HepG2 (cell line): ENCODE data around the gene ADGRL1. TPM values are rescaled to one million over a fixed set of nuclear protein-coding genes. Genes with fewer than 3 reads are reported as not detected.

Experiments used
- ATAC-seq: fragments of 200-7000 bp; cut with Tn5 transposase; 3 replicates; pipeline ENCODE4 v1.9.1; 2020; ENCODE audit warnings: mild to moderate bottlenecking, moderate library complexity
- BruUV-seq: library from RNA; stranded (reverse); fragments of 400-500 nt; replicated peaks from 2 replicates; lab custom pipeline; 2021; lab: Mats Ljungman, UMichigan
- CTCF ChIA-PET: fragments of 300-600 bp; formaldehyde crosslinking; extraction: SDS; loops from one replicate; lab custom pipeline; 2021; ENCODE audit warnings: low total read pairs, inconsistent platforms, low intra/inter-chr PET ratio; lab: Yijun Ruan, JAX
- POLR2A ChIA-PET: fragments of 350-600 bp; sonication (Branson Sonifier 250); formaldehyde crosslinking; loops from one replicate; lab custom pipeline; 2020; ENCODE audit warnings: antibody characterized with exemption, inconsistent platforms; lab: Yijun Ruan, JAX
- DNase-seq: peaks from one replicate; pipeline ENCODE4 v3.0.0-alpha.2; 2015; ENCODE audit warnings: low spot score
- FAIRE-seq: peaks from 3 replicates; lab custom pipeline; 2011; peaks lifted over from hg19 to GRCh38; lab: Jason Lieb, UNC
- H2AFZ ChIP-seq: one replicate; pipeline ENCODE4 v1.6.1; 2011; ENCODE audit warnings: low read length, inconsistent platforms
- H3K27ac ChIP-seq: fragments of 300-600 bp; 3 replicates; pipeline ENCODE4 v1.8.0; 2011; ENCODE audit warnings: mixed run types, mild to moderate bottlenecking, mixed read lengths, low read length, inconsistent platforms; ENCODE audit not compliant: insufficient read depth; ENCODE audit errors: extremely low read length
- H3K27me3 ChIP-seq, 2 experiments: fragments of 200-600 bp in 1 of 2; 2 replicates in 1 of 2; 3 replicates in 1 of 2; pipeline versions ENCODE4 v1.6.0 to v1.8.0; 2011; ENCODE audit warnings: low read length in 2 of 2, mild to moderate bottlenecking in 2 of 2, moderate library complexity in 2 of 2, inconsistent platforms in 1 of 2; ENCODE audit not compliant: insufficient read depth in 2 of 2, control insufficient read depth in 1 of 2
- H3K36me3 ChIP-seq, 2 experiments: fragments of 200-600 bp in 1 of 2; replicated peaks in 1 of 2; 2 replicates in 1 of 2; 3 replicates in 1 of 2; pipeline versions ENCODE4 v1.5.1 to v1.8.0; 2011; ENCODE audit warnings: low read length in 2 of 2, inconsistent platforms in 1 of 2; ENCODE audit not compliant: insufficient read depth in 2 of 2, control insufficient read depth in 1 of 2
- H3K4me1 ChIP-seq: 2 replicates; pipeline ENCODE4 v1.5.1; 2012; ENCODE audit warnings: low read length, inconsistent platforms; ENCODE audit not compliant: insufficient read depth
- H3K4me2 ChIP-seq: 2 replicates; pipeline ENCODE4 v1.6.0; 2011; ENCODE audit warnings: low read depth, low read length, inconsistent platforms
- H3K4me3 ChIP-seq, 3 experiments: fragments of 200-600 bp in 1 of 3; sonication (generic), shearing (Covaris generic) in 1 of 3; replicated peaks in 1 of 3; 2 replicates each; pipeline ENCODE4 v1.5.1; 2011 to 2016; ENCODE audit warnings: low read length in 3 of 3, inconsistent platforms in 2 of 3, low read depth in 2 of 3, mild to moderate bottlenecking in 2 of 3, control low read depth in 1 of 3, mixed read lengths in 1 of 3; ENCODE audit not compliant: insufficient read depth in 1 of 3
- H3K79me2 ChIP-seq: one replicate; pipeline ENCODE4 v1.6.1; 2011; ENCODE audit warnings: low read length, inconsistent platforms; ENCODE audit not compliant: insufficient read depth
- H3K9ac ChIP-seq: 2 replicates; pipeline ENCODE4 v1.6.0; 2011; ENCODE audit warnings: mild to moderate bottlenecking, low read depth, low read length, inconsistent platforms; ENCODE audit not compliant: insufficient read depth
- H3K9me3 ChIP-seq: 2 replicates; pipeline ENCODE4 v1.5.1; 2012; ENCODE audit warnings: mild to moderate bottlenecking, low read length
- H4K20me1 ChIP-seq: 2 replicates; pipeline ENCODE4 v1.6.0; 2011; ENCODE audit warnings: inconsistent platforms, mild to moderate bottlenecking, low read length, moderate library complexity; ENCODE audit not compliant: insufficient read depth
- CHCHD3 ChIP-seq: sonication (generic); formaldehyde crosslinking; IDR thresholded peaks from 2 replicates; pipeline ENCODE4 v1.8.0; 2022; ENCODE audit warnings: mild to moderate bottlenecking, missing genetic modification reagents, moderate library complexity
- EP300 ChIP-seq, 3 experiments: sonication (generic) in 1 of 3; formaldehyde crosslinking in 1 of 3; IDR thresholded peaks; 2 replicates each; pipeline versions ENCODE4 v1.5.1 to v1.6.1; 2011 to 2020; ENCODE audit warnings: low read depth in 2 of 3, low read length in 2 of 3, borderline replicate concordance in 1 of 3, improper control_type of control experiment in 1 of 3, mild to moderate bottlenecking in 1 of 3, missing genetic modification reagents in 1 of 3, moderate library complexity in 1 of 3
- FOXK1 ChIP-seq: sonication (generic); formaldehyde crosslinking; IDR thresholded peaks from 2 replicates; pipeline ENCODE4 v1.4.0; 2020; ENCODE audit warnings: low read depth, missing genetic modification reagents, borderline replicate concordance
- KLF11 ChIP-seq: IDR thresholded peaks from 2 replicates; pipeline ENCODE4 v1.6.1; 2016; ENCODE audit warnings: missing compliant biosample characterization
- KLF15 ChIP-seq: sonication (generic); formaldehyde crosslinking; IDR thresholded peaks from 2 replicates; pipeline ENCODE4 v1.8.1; 2023; ENCODE audit warnings: borderline replicate concordance, mild to moderate bottlenecking, inconsistent platforms, missing genetic modification reagents, mixed read lengths
- MAZ ChIP-seq, 2 experiments: sonication (generic) in 1 of 2; formaldehyde crosslinking in 1 of 2; IDR thresholded peaks; 2 replicates each; pipeline versions ENCODE4 v1.5.0 to v1.6.1; 2012 to 2020; ENCODE audit warnings: low read depth in 2 of 2, mild to moderate bottlenecking in 2 of 2, borderline replicate concordance in 1 of 2, improper control_type of control experiment in 1 of 2, low read length in 1 of 2, missing genetic modification reagents in 1 of 2, moderate library complexity in 1 of 2
- SIN3B ChIP-seq: fragments of 150-350 bp; IDR thresholded peaks from 2 replicates; pipeline ENCODE4 v1.6.1; 2014; ENCODE audit warnings: low read length
- SKI ChIP-seq: fragments of 450-650 bp; IDR thresholded peaks from one replicate; pipeline ENCODE4 v1.6.1; 2018; ENCODE audit warnings: mild to moderate bottlenecking; ENCODE audit not compliant: partially characterized antibody
- SSRP1 ChIP-seq: IDR thresholded peaks from 2 replicates; pipeline ENCODE4 v1.6.1; 2016; ENCODE audit warnings: control low read depth
- WIZ ChIP-seq: sonication (generic); formaldehyde crosslinking; IDR thresholded peaks from 2 replicates; pipeline ENCODE4 v1.5.1; 2020; ENCODE audit warnings: mild to moderate bottlenecking, missing genetic modification reagents
- YEATS4 ChIP-seq: sonication (generic); formaldehyde crosslinking; IDR thresholded peaks from 2 replicates; pipeline ENCODE4 v1.4.0; 2020; ENCODE audit warnings: missing genetic modification reagents, borderline replicate concordance
- ZNF17 ChIP-seq: sonication (generic); formaldehyde crosslinking; IDR thresholded peaks from 2 replicates; pipeline ENCODE4 v1.5.0; 2020; ENCODE audit warnings: mild to moderate bottlenecking, missing genetic modification reagents
- ZNF556 ChIP-seq: sonication (generic); formaldehyde crosslinking; IDR thresholded peaks from 2 replicates; pipeline ENCODE4 v1.4.0; 2020; ENCODE audit warnings: mild to moderate bottlenecking, missing genetic modification reagents, borderline replicate concordance
- ZNF572 ChIP-seq: sonication (generic); formaldehyde crosslinking; IDR thresholded peaks from 2 replicates; pipeline ENCODE4 v1.5.1; 2020; ENCODE audit warnings: mild to moderate bottlenecking, missing genetic modification reagents
- WGBS: methylation state at CpG from one replicate; pipeline ENCODE4 v1.1.6; 2017; ENCODE audit warnings: low lambda C conversion rate; 5-methylcytosine and 5-hydroxymethylcytosine counted together
- in situ Hi-C: cut with HindIII; loops from 2 replicates; pipeline ENCODE4 v1.10.0; 2017; ENCODE audit warnings: low pct_unique_long_range_greater_than_20kb; ENCODE audit not compliant: extremely low pct_ligation_motif_present
- intact Hi-C: fragments of 100-400 bp; cut with micrococcal nuclease; formaldehyde crosslinking; loops from one replicate; pipeline ENCODE4 v1.10.0; 2022; ENCODE audit not compliant: unreplicated experiment
- polyA plus RNA-seq, 8 experiments: library from polyadenylated mRNA; depleted of rRNA in 3 of 8; stranded (reverse) in 7 of 8; unstranded in 1 of 8; fragments of >200 nt; fragmentation: Illumina TruSeq in 4 of 8; extraction: Trizol in 4 of 8; gene quantifications; 2 replicates each; pipeline versions ENCODE4 v1.2.1 to v1.2.3, GENCODE V29; 2011 to 2016; ENCODE audit warnings: low read depth in 4 of 8, missing spikeins in 1 of 8, mixed read lengths in 1 of 8; ENCODE audit not compliant: insufficient read depth in 1 of 8
- total RNA-seq, 5 experiments: library from RNA; depleted of rRNA; stranded (reverse); fragments of >200 nt; fragmentation: Illumina TruSeq; extraction: Trizol; gene quantifications; 2 replicates each; pipeline ENCODE4 v1.2.3, GENCODE V29; 2016; ENCODE audit warnings: low read depth in 1 of 5
- TF ChIP-seq, protein P1 (sequence below): sonication (generic); formaldehyde crosslinking; IDR thresholded peaks from 2 replicates; pipeline ENCODE4 v1.5.0; 2020; ENCODE audit warnings: missing genetic modification reagents
- TF ChIP-seq, protein P2 (sequence below): sonication (generic); formaldehyde crosslinking; IDR thresholded peaks from 2 replicates; pipeline ENCODE4 v1.5.1; 2020; ENCODE audit warnings: missing genetic modification reagents, mild to moderate bottlenecking, borderline replicate concordance
- TF ChIP-seq, protein P3 (sequence below): sonication (generic); formaldehyde crosslinking; IDR thresholded peaks from 2 replicates; pipeline ENCODE4 v1.4.0; 2020; ENCODE audit warnings: missing genetic modification reagents, borderline replicate concordance
- TF ChIP-seq, protein P4 (sequence below): sonication (generic); formaldehyde crosslinking; IDR thresholded peaks from 2 replicates; pipeline ENCODE4 v1.8.0; 2022; ENCODE audit warnings: mild to moderate bottlenecking, missing genetic modification reagents; ENCODE audit not compliant: insufficient replicate concordance

ADGRL1 gene
- total and polyA plus RNA-seq, 2 of the 13 experiments (the other 11 are each of a cell fraction or from before 2014, with no cell fraction given) = 0.49 to 1.7 TPM

DNA sequence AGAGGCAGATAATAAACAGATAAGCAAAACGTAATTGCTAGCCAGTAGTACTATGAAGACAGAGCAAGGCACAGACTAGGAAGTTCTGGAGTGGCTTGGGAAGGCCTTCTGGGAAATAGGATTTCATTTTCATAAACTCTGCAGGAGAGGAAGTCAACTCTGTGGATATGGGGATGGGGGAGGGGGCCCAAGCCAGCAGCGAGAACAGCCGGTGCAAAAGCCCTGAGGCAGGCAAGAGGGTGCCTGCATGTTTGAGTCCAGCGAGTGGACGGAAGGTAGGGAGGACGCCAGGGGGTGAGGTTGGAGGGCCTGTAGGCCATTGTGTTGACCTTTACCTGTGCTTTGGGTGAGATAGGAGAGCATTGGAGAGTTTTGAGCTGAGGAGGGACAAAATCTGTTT, 60.6 kb downstream of the ADGRL1 start:
- ChIA-PET CTCF (no interaction called here), POLR2A (interaction anchor here (1.0 kb wide), 1 partner anchor 9 kb away, joined by 5 read pairs; the partner anchor contains the start of gene ASF1B)
- intact Hi-C loops (no loop called here), in situ Hi-C loops (no loop called here)
- Histone ChIP-seq H4K20me1 (no peaks in the 10 kb centered on the region), H3K9ac (no peak overlapping the region), H3K36me3 (no peaks in the 10 kb centered on the region), H3K9me3 (no peaks in the 10 kb centered on the region), H3K4me1 (peaks cover 7% of the 10 kb centered on the region; the same call in 1 of the 2 replicates), H3K4me3 (no peak overlapping the region), H2AFZ (no peak overlapping the region), H3K27me3 (no peaks in the 10 kb centered on the region; a peak in 1 of 5 replicates), H3K79me2 (no peaks in the 10 kb centered on the region), H3K4me2 (no peak overlapping the region), H3K27ac (no peak overlapping the region)
- ATAC-seq (no peak), DNase-seq (no peak), FAIRE-seq (no peak)
- no peak for TF ChIP-seq KLF15 (CRISPR knock-in tag)
- TF ChIP-seq SIN3B = no peak
- TF ChIP-seq ZNF556 (CRISPR knock-in tag) = no peak
- no peak for TF ChIP-seq SSRP1 (CRISPR knock-in tag)
- TF ChIP-seq MAZ (IDR thresholded peaks at IDR 0.05; ENCODE audit: borderline replicate concordance, low read depth, low read length) = no peak
- no peak for TF ChIP-seq MAZ (CRISPR knock-in tag; IDR thresholded peaks at IDR 0.05; ENCODE audit: low read depth)
- no peak for TF ChIP-seq YEATS4 (CRISPR knock-in tag)
- TF ChIP-seq, protein P1, sequence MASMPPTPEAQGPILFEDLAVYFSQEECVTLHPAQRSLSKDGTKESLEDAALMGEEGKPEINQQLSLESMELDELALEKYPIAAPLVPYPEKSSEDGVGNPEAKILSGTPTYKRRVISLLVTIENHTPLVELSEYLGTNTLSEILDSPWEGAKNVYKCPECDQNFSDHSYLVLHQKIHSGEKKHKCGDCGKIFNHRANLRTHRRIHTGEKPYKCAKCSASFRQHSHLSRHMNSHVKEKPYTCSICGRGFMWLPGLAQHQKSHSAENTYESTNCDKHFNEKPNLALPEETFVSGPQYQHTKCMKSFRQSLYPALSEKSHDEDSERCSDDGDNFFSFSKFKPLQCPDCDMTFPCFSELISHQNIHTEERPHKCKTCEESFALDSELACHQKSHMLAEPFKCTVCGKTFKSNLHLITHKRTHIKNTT (CRISPR knock-in tag) = no peak
- TF ChIP-seq SKI = no peak
- TF ChIP-seq CHCHD3 (CRISPR knock-in tag) = no peak
- TF ChIP-seq KLF11 = no peak
- TF ChIP-seq, protein P2, sequence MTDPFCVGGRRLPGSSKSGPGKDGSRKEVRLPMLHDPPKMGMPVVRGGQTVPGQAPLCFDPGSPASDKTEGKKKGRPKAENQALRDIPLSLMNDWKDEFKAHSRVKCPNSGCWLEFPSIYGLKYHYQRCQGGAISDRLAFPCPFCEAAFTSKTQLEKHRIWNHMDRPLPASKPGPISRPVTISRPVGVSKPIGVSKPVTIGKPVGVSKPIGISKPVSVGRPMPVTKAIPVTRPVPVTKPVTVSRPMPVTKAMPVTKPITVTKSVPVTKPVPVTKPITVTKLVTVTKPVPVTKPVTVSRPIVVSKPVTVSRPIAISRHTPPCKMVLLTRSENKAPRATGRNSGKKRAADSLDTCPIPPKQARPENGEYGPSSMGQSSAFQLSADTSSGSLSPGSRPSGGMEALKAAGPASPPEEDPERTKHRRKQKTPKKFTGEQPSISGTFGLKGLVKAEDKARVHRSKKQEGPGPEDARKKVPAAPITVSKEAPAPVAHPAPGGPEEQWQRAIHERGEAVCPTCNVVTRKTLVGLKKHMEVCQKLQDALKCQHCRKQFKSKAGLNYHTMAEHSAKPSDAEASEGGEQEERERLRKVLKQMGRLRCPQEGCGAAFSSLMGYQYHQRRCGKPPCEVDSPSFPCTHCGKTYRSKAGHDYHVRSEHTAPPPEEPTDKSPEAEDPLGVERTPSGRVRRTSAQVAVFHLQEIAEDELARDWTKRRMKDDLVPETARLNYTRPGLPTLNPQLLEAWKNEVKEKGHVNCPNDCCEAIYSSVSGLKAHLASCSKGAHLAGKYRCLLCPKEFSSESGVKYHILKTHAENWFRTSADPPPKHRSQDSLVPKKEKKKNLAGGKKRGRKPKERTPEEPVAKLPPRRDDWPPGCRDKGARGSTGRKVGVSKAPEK (CRISPR knock-in tag) = no peak
- TF ChIP-seq, protein P3, sequence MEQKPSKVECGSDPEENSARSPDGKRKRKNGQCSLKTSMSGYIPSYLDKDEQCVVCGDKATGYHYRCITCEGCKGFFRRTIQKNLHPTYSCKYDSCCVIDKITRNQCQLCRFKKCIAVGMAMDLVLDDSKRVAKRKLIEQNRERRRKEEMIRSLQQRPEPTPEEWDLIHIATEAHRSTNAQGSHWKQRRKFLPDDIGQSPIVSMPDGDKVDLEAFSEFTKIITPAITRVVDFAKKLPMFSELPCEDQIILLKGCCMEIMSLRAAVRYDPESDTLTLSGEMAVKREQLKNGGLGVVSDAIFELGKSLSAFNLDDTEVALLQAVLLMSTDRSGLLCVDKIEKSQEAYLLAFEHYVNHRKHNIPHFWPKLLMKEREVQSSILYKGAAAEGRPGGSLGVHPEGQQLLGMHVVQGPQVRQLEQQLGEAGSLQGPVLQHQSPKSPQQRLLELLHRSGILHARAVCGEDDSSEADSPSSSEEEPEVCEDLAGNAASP = no peak
- TF ChIP-seq WIZ (CRISPR knock-in tag) = no peak
- TF ChIP-seq, protein P4, sequence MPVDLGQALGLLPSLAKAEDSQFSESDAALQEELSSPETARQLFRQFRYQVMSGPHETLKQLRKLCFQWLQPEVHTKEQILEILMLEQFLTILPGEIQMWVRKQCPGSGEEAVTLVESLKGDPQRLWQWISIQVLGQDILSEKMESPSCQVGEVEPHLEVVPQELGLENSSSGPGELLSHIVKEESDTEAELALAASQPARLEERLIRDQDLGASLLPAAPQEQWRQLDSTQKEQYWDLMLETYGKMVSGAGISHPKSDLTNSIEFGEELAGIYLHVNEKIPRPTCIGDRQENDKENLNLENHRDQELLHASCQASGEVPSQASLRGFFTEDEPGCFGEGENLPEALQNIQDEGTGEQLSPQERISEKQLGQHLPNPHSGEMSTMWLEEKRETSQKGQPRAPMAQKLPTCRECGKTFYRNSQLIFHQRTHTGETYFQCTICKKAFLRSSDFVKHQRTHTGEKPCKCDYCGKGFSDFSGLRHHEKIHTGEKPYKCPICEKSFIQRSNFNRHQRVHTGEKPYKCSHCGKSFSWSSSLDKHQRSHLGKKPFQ = no peak
- no peak for TF ChIP-seq EP300 (IDR thresholded peaks at IDR 0.05; ENCODE audit: low read depth in 2 of 2, low read length in 2 of 2)
- TF ChIP-seq EP300 (CRISPR knock-in tag; IDR thresholded peaks at IDR 0.05; ENCODE audit: borderline replicate concordance) = no peak
- no peak for TF ChIP-seq FOXK1 (CRISPR knock-in tag)
- TF ChIP-seq ZNF572 (CRISPR knock-in tag) = no peak
- TF ChIP-seq ZNF17 (CRISPR knock-in tag) = no peak
- BruUV-seq = no TSS peak
- WGBS = 63% methylated on average over 6 of the region's 6 CpGs
